Testis (tissue), 2 donors: ENCODE results near the gene CPA4.

Experiments used
- POLR2A ChIP-seq: fragments of 450-650 bp; IDR thresholded peaks from one replicate; pipeline ENCODE4 v1.6.1; 2017; ENCODE audit warnings: antibody characterized with exemption, mild to moderate bottlenecking, moderate library complexity
- TF ChIP-seq, protein P1 (sequence below), 3 experiments: fragments of 450-650 bp in 2 of 3; fragments of 200-600 bp in 1 of 3; sonication (generic) in 1 of 3; IDR thresholded peaks; one replicate each; pipeline ENCODE4 v1.5.1; 2016 to 2019; ENCODE audit warnings: antibody characterized with exemption in 3 of 3, mild to moderate bottlenecking in 2 of 3, moderate library complexity in 1 of 3

GRCh38 chr7:130303127-130303526 lies 10.2 kb downstream of the CPA4 start:
- TF ChIP-seq POLR2A: no peak
- TF ChIP-seq, protein P1, sequence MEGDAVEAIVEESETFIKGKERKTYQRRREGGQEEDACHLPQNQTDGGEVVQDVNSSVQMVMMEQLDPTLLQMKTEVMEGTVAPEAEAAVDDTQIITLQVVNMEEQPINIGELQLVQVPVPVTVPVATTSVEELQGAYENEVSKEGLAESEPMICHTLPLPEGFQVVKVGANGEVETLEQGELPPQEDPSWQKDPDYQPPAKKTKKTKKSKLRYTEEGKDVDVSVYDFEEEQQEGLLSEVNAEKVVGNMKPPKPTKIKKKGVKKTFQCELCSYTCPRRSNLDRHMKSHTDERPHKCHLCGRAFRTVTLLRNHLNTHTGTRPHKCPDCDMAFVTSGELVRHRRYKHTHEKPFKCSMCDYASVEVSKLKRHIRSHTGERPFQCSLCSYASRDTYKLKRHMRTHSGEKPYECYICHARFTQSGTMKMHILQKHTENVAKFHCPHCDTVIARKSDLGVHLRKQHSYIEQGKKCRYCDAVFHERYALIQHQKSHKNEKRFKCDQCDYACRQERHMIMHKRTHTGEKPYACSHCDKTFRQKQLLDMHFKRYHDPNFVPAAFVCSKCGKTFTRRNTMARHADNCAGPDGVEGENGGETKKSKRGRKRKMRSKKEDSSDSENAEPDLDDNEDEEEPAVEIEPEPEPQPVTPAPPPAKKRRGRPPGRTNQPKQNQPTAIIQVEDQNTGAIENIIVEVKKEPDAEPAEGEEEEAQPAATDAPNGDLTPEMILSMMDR (IDR thresholded peaks at IDR 0.05): no peak
